GM12864 (cell line): ENCODE results near the gene P2RY10.
"Not testable (repeated sequence)": the region's sequence is repeated elsewhere in the genome, so short reads cannot be mapped to it uniquely, and the experiment has no call there.

Experiments used
- DNase-seq: peaks from one replicate; pipeline ENCODE4 v3.0.0-alpha.2; 2011; ENCODE audit warnings: low read depth
- H3K4me3 ChIP-seq: 2 replicates; pipeline ENCODE4 v1.5.1; 2011; ENCODE audit warnings: mild to moderate bottlenecking, low read depth, low read length, control low read depth
- CTCF ChIP-seq: IDR thresholded peaks from 2 replicates; pipeline ENCODE4 v1.5.1; 2011; ENCODE audit warnings: low read depth, mild to moderate bottlenecking, moderate library complexity, low read length, control low read depth, inconsistent platforms; ENCODE audit errors: missing control alignments

Gene P2RY10

DNA sequence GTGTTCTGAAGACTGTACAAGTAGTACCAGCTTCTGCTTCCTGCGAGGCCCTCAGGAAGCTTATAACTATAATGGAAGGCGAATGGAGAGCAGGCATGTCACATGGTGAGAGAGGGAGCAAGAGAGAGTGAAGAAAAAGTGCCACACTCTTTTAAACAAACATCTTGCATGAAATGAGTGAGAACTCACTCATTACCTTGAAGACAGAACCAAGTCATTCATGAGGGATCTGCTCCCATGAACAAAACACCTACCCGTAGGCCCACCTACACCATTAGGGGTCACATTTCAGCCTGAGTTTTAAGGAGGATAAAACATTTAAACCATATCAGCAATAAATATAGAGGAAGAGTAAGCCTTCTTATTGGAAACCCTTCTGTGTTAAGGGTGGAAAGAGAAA lies 19.4 kb downstream of the P2RY10 start:
- no peak overlapping the region for H3K4me3 ChIP-seq
- no peak for TF ChIP-seq CTCF
- DNase-seq = no peak

DNA sequence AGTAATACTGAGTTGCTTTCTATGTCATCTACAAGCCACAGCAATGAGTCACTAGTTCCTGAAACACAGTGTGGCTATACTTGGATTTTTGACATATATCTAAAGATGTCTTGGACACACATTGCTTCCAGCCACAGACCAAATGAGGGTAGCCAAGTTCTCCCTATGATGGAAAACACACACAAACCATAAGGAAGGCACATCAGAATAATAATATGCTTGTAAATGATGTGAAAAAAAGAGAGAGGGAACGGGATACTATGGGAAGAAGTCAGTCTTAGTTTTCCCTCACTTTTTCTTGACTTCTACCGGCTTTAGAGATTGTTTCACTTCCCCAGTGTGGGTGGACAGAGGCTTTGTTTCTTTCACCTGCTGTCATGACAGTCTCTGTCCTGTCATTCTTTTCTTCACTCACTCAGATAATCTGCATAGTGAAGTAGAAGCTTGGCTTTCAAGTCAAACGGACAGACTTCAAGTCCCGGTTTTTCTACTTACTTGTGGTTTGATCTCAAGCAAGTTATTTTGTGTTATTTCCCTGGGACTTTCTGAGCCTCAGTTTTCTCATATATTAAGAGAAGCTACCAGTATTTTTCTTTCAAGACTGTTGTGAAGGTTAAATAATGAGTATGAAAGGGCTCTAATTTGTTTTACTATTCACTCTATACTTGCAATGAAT lies 34.7 kb downstream of the P2RY10 start:
- H3K4me3 ChIP-seq = no peak overlapping the region; the same call in 1 of the 2 replicates
- DNase-seq = peak; percentile 52
- no peak for TF ChIP-seq CTCF

DNA sequence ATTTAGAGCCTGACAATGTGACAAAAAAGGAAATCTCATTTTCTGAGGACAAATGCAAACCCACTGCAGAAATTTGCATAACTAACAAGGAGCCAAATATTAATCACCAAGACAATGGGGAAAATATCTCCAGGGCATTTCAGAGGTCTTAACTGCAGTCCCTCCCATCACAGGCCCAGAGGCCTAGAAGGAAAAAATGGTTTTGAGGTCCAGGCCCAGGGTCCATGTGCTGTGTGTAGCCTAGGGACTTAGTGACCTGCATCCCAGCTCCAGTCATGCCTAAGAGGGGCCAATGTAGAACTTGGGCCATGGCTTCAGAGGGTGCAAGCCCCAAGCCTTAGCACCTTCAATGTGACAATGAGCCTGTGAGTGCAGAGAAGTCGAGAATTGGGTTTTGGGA lies 44.2 kb downstream of the P2RY10 start:
- H3K4me3 ChIP-seq = no peak overlapping the region
- DNase-seq = no peak
- no peak for TF ChIP-seq CTCF

- H3K4me3 ChIP-seq = no peak overlapping the region
- no peak for TF ChIP-seq CTCF
- no peak for DNase-seq
Measured at GRCh38 chrX:78997870-78998558, 52.8 kb downstream of the P2RY10 start.

DNA sequence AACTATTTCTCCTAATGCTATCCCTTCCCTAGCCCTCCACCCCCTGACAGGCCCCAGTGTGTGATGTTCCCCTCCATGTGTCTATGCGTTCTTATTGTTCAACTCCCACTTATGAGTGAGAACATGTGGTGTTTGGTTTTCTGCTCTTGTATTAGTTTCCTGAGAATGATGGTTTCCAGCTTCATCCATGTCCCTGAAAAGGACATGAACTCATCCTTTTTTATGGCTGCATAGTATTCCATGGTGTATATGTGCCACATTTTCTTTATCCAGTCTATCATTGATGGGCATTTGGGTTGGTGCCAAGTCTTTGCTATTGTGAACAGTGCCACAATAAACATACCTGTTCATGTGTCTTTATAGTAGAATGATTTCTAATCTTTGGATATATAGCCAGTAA lies 62.3 kb downstream of the P2RY10 start:
- not testable (repeated sequence) for H3K4me3 ChIP-seq, DNase-seq
